HFFc6 (cell line): ENCODE results near the gene TMEM59. TPM values are rescaled to one million over a fixed set of nuclear protein-coding genes. Genes with fewer than 3 reads are reported as not detected.
"Not testable (repeated sequence)": the region's sequence is repeated elsewhere in the genome, so short reads cannot be mapped to it uniquely, and the experiment has no call there.

Experiments
- DNase-seq: peaks from one replicate; pipeline ENCODE4 v3.0.0-alpha.2; 2018
- H3K27ac Mint-ChIP-seq: 2 replicates; pipeline ENCODE4 v1.8.0; 2020; ENCODE audit warnings: mild to moderate bottlenecking, mixed read lengths
- H3K27me3 Mint-ChIP-seq: 2 replicates; pipeline ENCODE4 v1.8.0; 2021; ENCODE audit warnings: mild to moderate bottlenecking, moderate library complexity, mixed read lengths; ENCODE audit not compliant: insufficient read depth
- H3K36me3 Mint-ChIP-seq: 2 replicates; pipeline ENCODE4 v1.8.0; 2021; ENCODE audit warnings: low read depth, mixed read lengths
- H3K4me1 Mint-ChIP-seq: 2 replicates; pipeline ENCODE4 v1.8.0; 2020; ENCODE audit warnings: low read depth, mixed read lengths
- H3K4me3 Mint-ChIP-seq: 2 replicates; pipeline ENCODE4 v1.8.0; 2020; ENCODE audit warnings: mild to moderate bottlenecking, moderate library complexity, mixed read lengths
- H3K9me3 Mint-ChIP-seq: 2 replicates; pipeline ENCODE4 v1.8.0; 2020; ENCODE audit warnings: mild to moderate bottlenecking, mixed read lengths
- total RNA-seq, 6 experiments: library from RNA; stranded (reverse); fragmentation: NEBNext Ultra II Directional; extraction: Animal tissue kit (Norgen Biotek cat#: 25700); gene quantifications; 2 replicates in 1 of 6; 3 replicates in 5 of 6; pipeline ENCODE4 v1.2.3, GENCODE V29; 2021
- TF ChIP-seq, protein P1 (sequence below): fragments of 200-600 bp; sonication (generic); IDR thresholded peaks from 2 replicates; pipeline ENCODE4 v1.5.0; 2021; ENCODE audit warnings: antibody characterized with exemption, mild to moderate bottlenecking

The TMEM59 gene
- total RNA-seq, 6 experiments from 2014 or later, result 282 to 460 (median 348) TPM

DNA sequence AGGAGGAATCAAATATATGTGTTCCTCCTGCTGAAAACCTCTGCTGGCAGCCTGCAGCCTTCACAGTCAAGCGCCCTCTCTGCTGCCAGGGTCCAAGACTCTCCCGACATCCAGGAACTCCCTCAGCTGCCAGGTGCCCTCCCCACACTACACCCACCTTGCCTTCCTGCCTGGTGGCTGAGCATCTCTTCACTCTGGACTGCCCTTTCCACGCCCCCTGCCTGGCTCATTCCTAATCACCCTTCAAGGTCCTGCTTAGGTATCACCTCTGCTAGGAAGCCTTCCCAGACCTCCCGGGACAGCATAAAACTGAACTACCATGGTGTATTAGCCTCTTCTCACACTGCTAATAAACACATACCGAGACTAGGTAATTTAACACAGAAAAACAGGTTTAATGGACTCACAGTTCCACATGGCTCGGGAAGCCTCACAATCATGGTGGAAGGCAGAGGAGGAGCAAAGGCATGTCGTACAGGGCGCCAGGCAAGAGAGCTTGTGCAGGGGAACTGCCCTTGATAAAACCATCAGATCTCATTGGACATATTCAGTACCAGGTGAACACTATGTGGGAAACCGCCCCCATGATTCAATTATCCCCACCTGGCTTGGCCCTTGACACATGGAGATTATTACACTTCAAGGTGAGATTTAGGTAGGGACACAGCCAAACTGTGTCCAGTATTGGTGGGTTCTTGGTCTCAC is 50.3 kb downstream of the TMEM59 start:
- TF ChIP-seq, protein P1, sequence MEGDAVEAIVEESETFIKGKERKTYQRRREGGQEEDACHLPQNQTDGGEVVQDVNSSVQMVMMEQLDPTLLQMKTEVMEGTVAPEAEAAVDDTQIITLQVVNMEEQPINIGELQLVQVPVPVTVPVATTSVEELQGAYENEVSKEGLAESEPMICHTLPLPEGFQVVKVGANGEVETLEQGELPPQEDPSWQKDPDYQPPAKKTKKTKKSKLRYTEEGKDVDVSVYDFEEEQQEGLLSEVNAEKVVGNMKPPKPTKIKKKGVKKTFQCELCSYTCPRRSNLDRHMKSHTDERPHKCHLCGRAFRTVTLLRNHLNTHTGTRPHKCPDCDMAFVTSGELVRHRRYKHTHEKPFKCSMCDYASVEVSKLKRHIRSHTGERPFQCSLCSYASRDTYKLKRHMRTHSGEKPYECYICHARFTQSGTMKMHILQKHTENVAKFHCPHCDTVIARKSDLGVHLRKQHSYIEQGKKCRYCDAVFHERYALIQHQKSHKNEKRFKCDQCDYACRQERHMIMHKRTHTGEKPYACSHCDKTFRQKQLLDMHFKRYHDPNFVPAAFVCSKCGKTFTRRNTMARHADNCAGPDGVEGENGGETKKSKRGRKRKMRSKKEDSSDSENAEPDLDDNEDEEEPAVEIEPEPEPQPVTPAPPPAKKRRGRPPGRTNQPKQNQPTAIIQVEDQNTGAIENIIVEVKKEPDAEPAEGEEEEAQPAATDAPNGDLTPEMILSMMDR, result no peak
- DNase-seq, result no peak
- Mint-ChIP-seq H3K9me3 (peaks cover 6% of the 10 kb centered on the region), H3K27ac (no peak overlapping the region), H3K4me1 (no peaks in the 10 kb centered on the region), H3K36me3 (no peaks in the 10 kb centered on the region), H3K27me3 (peaks cover 21% of the 10 kb centered on the region), H3K4me3 (no peak overlapping the region)

DNA sequence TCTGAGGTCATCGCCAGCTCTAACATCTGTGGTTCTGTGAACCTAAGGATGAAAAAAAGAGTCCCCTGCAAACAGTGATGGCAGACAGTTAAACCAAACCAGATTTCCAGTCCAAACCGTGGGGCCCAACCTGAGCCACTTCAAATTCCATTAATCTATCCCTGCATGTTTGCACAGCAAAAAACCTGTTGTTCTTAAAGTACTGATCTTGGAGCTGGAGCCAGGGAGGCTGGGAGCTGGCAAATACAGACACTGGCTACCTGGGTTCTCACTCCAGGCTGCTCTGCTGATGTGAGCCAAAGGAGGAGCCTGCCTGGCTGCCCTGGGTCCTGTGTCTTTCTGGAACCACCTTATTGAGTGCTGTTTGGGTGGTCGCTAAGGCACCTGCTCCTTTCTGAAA is 51.4 kb downstream of the TMEM59 start:
- no peak for DNase-seq
- peaks cover 6% of the 10 kb centered on the region for H3K9me3 Mint-ChIP-seq
- peaks cover 17% of the 10 kb centered on the region for H3K27me3 Mint-ChIP-seq
- no peaks in the 10 kb centered on the region for H3K36me3 Mint-ChIP-seq
- no peak overlapping the region for H3K27ac Mint-ChIP-seq
- H3K4me1 Mint-ChIP-seq, result no peaks in the 10 kb centered on the region
- TF ChIP-seq, protein P1, result no peak
- H3K4me3 Mint-ChIP-seq, result no peak overlapping the region

DNA sequence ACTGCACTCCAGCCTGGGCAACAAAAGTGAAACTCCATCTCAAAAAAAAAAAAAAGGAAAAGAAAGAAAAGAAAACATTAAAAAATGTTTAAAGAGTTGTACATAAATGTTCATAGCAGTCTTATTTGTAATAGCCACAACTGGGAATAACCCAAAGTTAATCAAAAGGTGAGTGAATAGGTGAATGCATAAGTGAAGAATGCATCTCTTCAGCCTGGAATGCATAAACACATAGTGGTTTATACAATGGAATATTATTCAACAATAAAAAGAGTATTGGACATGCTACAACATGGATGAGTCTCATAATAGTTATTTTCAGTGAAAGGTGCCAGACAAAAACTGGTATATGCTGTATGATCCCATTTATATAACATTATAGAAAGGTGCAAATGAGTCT is 53.1 kb downstream of the TMEM59 start:
- DNase-seq, result no peak

DNA sequence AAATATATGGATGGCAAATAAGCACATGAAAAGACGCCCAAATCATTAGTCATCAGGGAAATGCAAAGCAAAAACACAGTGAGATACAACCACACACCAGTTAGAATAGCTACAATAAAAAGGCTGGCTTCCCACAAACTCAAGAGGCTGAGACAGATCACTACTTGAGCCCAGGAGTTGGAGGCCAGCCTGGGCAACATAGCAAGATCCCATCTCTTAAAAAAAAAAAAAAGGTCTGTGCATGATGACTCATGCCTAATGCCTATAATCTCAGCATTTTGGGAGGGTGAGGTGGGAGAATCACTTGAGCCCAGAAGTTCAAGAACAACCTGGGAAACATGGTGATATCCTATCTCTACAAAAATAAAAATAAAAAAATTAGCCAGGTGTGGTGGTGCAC is 54.8 kb downstream of the TMEM59 start:
- H3K27me3 Mint-ChIP-seq, result peaks cover 11% of the 10 kb centered on the region
- DNase-seq, result no peak
- no peak overlapping the region for H3K4me3 Mint-ChIP-seq
- no peaks in the 10 kb centered on the region for H3K36me3 Mint-ChIP-seq
- TF ChIP-seq, protein P1, result no peak
- H3K4me1 Mint-ChIP-seq, result no peaks in the 10 kb centered on the region
- no peak overlapping the region for H3K27ac Mint-ChIP-seq
- peaks cover under 1% of the 10 kb centered on the region; the same call in 1 of the 2 replicates for H3K9me3 Mint-ChIP-seq

More for the DNA sequence above, 53.1 kb downstream of the TMEM59 start:
- TF ChIP-seq, protein P1, result no peak
- H3K27ac Mint-ChIP-seq, result no peak overlapping the region
- H3K4me3 Mint-ChIP-seq, result no peak overlapping the region
- H3K27me3 Mint-ChIP-seq, result peaks cover 15% of the 10 kb centered on the region
- H3K36me3 Mint-ChIP-seq, result no peaks in the 10 kb centered on the region
- H3K4me1 Mint-ChIP-seq, result no peaks in the 10 kb centered on the region
- peaks cover 6% of the 10 kb centered on the region for H3K9me3 Mint-ChIP-seq

DNA sequence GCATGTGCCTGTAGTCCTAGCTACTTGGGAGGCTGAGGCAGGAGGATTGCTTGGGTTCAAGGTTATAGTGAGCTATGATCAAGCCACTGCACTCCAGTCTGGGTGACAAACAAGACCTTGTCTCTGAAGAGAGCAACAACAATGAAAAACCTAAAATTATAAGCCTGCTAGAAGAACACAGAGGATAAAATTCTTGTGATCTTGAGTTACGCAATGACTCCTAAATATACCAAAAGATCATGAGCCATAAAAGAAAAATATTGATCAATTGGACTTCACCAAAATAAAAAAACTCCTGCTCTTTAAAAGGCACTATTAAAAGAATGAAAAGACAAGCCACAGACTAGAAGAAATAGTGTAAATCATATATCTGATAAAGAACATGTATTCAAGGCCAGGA is 57.3 kb downstream of the TMEM59 start:
- Mint-ChIP-seq H3K36me3 (no peaks in the 10 kb centered on the region), H3K27ac (no peak overlapping the region), H3K9me3 (no peaks in the 10 kb centered on the region), H3K4me3 (no peak overlapping the region), H3K4me1 (no peaks in the 10 kb centered on the region), H3K27me3 (peaks cover 7% of the 10 kb centered on the region; the same call in 1 of the 2 replicates)
- DNase-seq, result no peak
- TF ChIP-seq, protein P1, result no peak

DNA sequence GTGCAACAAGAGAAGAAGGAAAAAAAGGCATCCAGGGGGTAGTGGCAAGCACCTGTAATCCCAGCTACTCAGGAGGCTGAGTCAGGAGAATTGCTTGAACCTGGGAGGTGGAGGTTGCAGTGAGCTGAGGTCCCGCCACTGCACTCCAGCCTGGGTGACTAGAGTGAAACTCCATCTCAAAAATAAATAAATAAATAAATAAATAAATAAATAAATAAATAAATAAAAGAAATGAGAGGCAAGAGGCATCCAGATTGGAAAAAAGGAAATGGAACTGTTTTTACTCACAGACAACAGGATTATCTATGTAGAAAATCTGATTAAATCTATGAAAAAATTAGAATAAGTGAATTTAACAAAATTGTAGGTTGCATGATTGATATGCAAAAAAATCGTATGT is 58.5 kb downstream of the TMEM59 start:
- not testable (repeated sequence) for H3K36me3 Mint-ChIP-seq, H3K4me1 Mint-ChIP-seq, H3K9me3 Mint-ChIP-seq, DNase-seq, H3K27ac Mint-ChIP-seq, H3K4me3 Mint-ChIP-seq
- H3K27me3 Mint-ChIP-seq, result peaks cover 11% of the 10 kb centered on the region
